Breast epithelium (tissue), 4 donors: ENCODE measurements around the gene SAT2. TPM values are rescaled to one million over a fixed set of nuclear protein-coding genes. Genes with fewer than 3 reads are reported as not detected.
"Not testable (repeated sequence)": the region's sequence is repeated elsewhere in the genome, so short reads cannot be mapped to it uniquely, and the experiment has no call there.

ENCODE experiments used
- DNase-seq, 2 donors: peaks; one replicate each; pipeline ENCODE4 v3.0.0-alpha.2; 2019; ENCODE audit warnings: low spot score in 2 of 2
- H3K27ac ChIP-seq, 2 donors: fragments of 200-600 bp; sonication (generic) in 1 of 2; one replicate each; pipeline ENCODE4 v1.5.1; 2016 to 2019; ENCODE audit warnings: mild to moderate bottlenecking in 1 of 2
- H3K27me3 ChIP-seq, 2 donors: fragments of 200-600 bp; sonication (generic) in 1 of 2; one replicate each; pipeline versions ENCODE4 v1.5.1 to v1.6.0; 2017 to 2019; ENCODE audit warnings: control low read depth in 1 of 2, mild to moderate bottlenecking in 1 of 2
- H3K36me3 ChIP-seq: fragments of 200-600 bp; one replicate; pipeline ENCODE4 v1.5.1; 2019
- H3K4me1 ChIP-seq, 2 donors: fragments of 200-600 bp; sonication (generic); one replicate each; pipeline ENCODE4 v1.5.1; 2016 to 2019; ENCODE audit warnings: control low read depth in 1 of 2
- H3K4me3 ChIP-seq, 3 donors: fragments of 200-600 bp; sonication (generic); 1 replicate in 2 of 3; 2 replicates in 1 of 3; pipeline ENCODE4 v1.5.1; 2016 to 2019; ENCODE audit warnings: mild to moderate bottlenecking in 3 of 3, moderate library complexity in 2 of 3
- H3K9me3 ChIP-seq, 2 donors: fragments of 200-600 bp; sonication (generic) in 1 of 2; one replicate each; pipeline ENCODE4 v1.5.1; 2016 to 2019; ENCODE audit warnings: control low read depth in 1 of 2
- CTCF ChIP-seq, 3 donors: fragments of 450-650 bp; IDR thresholded peaks; one replicate each; pipeline ENCODE4 v1.5.1; 2016 to 2017; ENCODE audit warnings: antibody characterized with exemption in 3 of 3, mild to moderate bottlenecking in 3 of 3, moderate library complexity in 3 of 3
- POLR2A ChIP-seq: fragments of 450-650 bp; IDR thresholded peaks from one replicate; pipeline ENCODE4 v1.6.1; 2016; ENCODE audit warnings: antibody characterized with exemption, mild to moderate bottlenecking, moderate library complexity
- POLR2AphosphoS5 ChIP-seq, 3 donors: sonication (generic); formaldehyde crosslinking; IDR thresholded peaks; one replicate each; pipeline ENCODE4 v1.6.1; 2017; ENCODE audit warnings: antibody characterized with exemption in 3 of 3
- intact Hi-C: fragments of 100-400 bp; cut with DNase I; formaldehyde crosslinking; loops from one replicate; pipeline ENCODE4 v1.15.1; 2023; ENCODE audit warnings: low total_unique reads
- total RNA-seq, 3 donors: library from RNA; depleted of rRNA; stranded (reverse); fragments of >200 nt; gene quantifications; one replicate each; pipeline ENCODE4 v1.1.0, GENCODE V29; 2016

Gene SAT2
- total RNA-seq, 3 donors from 2014 or later, result 52.5 to 78.4 (median 62.9) TPM

- Histone ChIP-seq H3K27me3 (no peaks in the 10 kb centered on the region), H3K27ac (peak overlapping the region; percentile 92 to 99), H3K36me3 (no peaks in the 10 kb centered on the region), H3K4me1 (peaks cover 0 to 21% of the 10 kb centered on the region in 2 donors), H3K9me3 (no peaks in the 10 kb centered on the region), H3K4me3 (peak overlapping the region; percentile 85 to 97 (median 86))
- TF ChIP-seq POLR2A (no peak), CTCF (IDR thresholded peaks at IDR 0.05) (no peak), POLR2AphosphoS5 (IDR thresholded peaks at IDR 0.05) (no peak)
- intact Hi-C loops, result no loop called here
- DNase-seq, result no peak
Observed at GRCh38 chr17:7613769-7614424, 13.7 kb downstream of the SAT2 start.

GRCh38 chr17:7612294-7612640 lies 15.4 kb downstream of the SAT2 start:
- H3K9me3 ChIP-seq, result no peaks in the 10 kb centered on the region
- H3K4me1 ChIP-seq, result peaks cover 0 to 21% of the 10 kb centered on the region in 2 donors
- no peak for TF ChIP-seq POLR2A
- no peak for TF ChIP-seq POLR2AphosphoS5 (IDR thresholded peaks at IDR 0.05)
- no peak for TF ChIP-seq CTCF (IDR thresholded peaks at IDR 0.05)
- H3K36me3 ChIP-seq, result no peaks in the 10 kb centered on the region
- no peak overlapping the region for H3K4me3 ChIP-seq
- intact Hi-C loops, result no loop called here
- no peak overlapping the region for H3K27ac ChIP-seq
- H3K27me3 ChIP-seq, result no peaks in the 10 kb centered on the region
- DNase-seq, result no peak

- intact Hi-C loops, result no loop called here
- no peaks in the 10 kb centered on the region for H3K27me3 ChIP-seq
- no peak for TF ChIP-seq POLR2A
- no peak for TF ChIP-seq POLR2AphosphoS5 (IDR thresholded peaks at IDR 0.05)
- no peak for TF ChIP-seq CTCF (IDR thresholded peaks at IDR 0.05)
- no peak overlapping the region for H3K4me3 ChIP-seq
- no peak for DNase-seq
- no peaks in the 10 kb centered on the region for H3K36me3 ChIP-seq
- peaks cover 0 to 21% of the 10 kb centered on the region in 2 donors for H3K4me1 ChIP-seq
- H3K9me3 ChIP-seq, result no peaks in the 10 kb centered on the region
- no peak overlapping the region for H3K27ac ChIP-seq
Observed at GRCh38 chr17:7611635-7612293, 15.9 kb downstream of the SAT2 start.

GRCh38 chr17:7610641-7611040 lies 17.0 kb downstream of the SAT2 start:
- Histone ChIP-seq H3K4me1 (peaks cover 0 to 21% of the 10 kb centered on the region in 2 donors), H3K27me3 (no peaks in the 10 kb centered on the region), H3K27ac (no peak overlapping the region), H3K36me3 (no peaks in the 10 kb centered on the region), H3K4me3 (no peak overlapping the region), H3K9me3 (no peaks in the 10 kb centered on the region)
- intact Hi-C loops, result no loop called here
- no peak for DNase-seq
- TF ChIP-seq POLR2A (no peak), CTCF (IDR thresholded peaks at IDR 0.05) (no peak), POLR2AphosphoS5 (IDR thresholded peaks at IDR 0.05) (no peak)

- intact Hi-C loops, result no loop called here
- no peaks in the 10 kb centered on the region for H3K36me3 ChIP-seq
- H3K4me3 ChIP-seq, result no peak overlapping the region
- H3K9me3 ChIP-seq, result no peaks in the 10 kb centered on the region
- TF ChIP-seq CTCF (IDR thresholded peaks at IDR 0.05), result no peak
- no peak for TF ChIP-seq POLR2A
- no peak for TF ChIP-seq POLR2AphosphoS5 (IDR thresholded peaks at IDR 0.05)
- no peak for DNase-seq
- no peaks in the 10 kb centered on the region for H3K27me3 ChIP-seq
- no peak overlapping the region for H3K27ac ChIP-seq
- no peaks in the 10 kb centered on the region for H3K4me1 ChIP-seq
Observed at GRCh38 chr17:7606280-7606679, 21.3 kb downstream of the SAT2 start.

- H3K27me3 ChIP-seq, DNase-seq, H3K9me3 ChIP-seq, H3K27ac ChIP-seq, intact Hi-C loops, H3K36me3 ChIP-seq, H3K4me3 ChIP-seq, H3K4me1 ChIP-seq: not testable (repeated sequence)
Observed at GRCh38 chr17:7597561-7597960, 30.1 kb downstream of the SAT2 start.
